GM06990 (cell line): ENCODE measurements around the gene TRH.

ENCODE experiments used
- DNase-seq: peaks from one replicate; pipeline ENCODE4 v3.0.0-alpha.2; 2011; ENCODE audit not compliant: insufficient read length; ENCODE audit errors: extremely low read depth
- H3K27me3 ChIP-seq: replicated peaks from 2 replicates; pipeline ENCODE4 v1.6.0; 2011; ENCODE audit warnings: low read length; ENCODE audit not compliant: control insufficient read depth, insufficient read depth
- H3K36me3 ChIP-seq: 2 replicates; pipeline ENCODE4 v1.5.1; 2011; ENCODE audit warnings: low read length; ENCODE audit not compliant: control insufficient read depth, insufficient read depth
- H3K4me3 ChIP-seq: replicated peaks from 2 replicates; pipeline ENCODE4 v1.5.1; 2011; ENCODE audit warnings: low read depth, mild to moderate bottlenecking, control low read depth, low read length
- CTCF ChIP-seq: IDR thresholded peaks from 2 replicates; pipeline ENCODE4 v1.5.1; 2011; ENCODE audit warnings: low read length, control low read depth, mild to moderate bottlenecking, inconsistent platforms; ENCODE audit not compliant: insufficient read depth, poor library complexity, severe bottlenecking

Gene TRH

GRCh38 chr3:129943020-129943419 is 31.5 kb upstream of the TRH start:
- no peak for DNase-seq
- Histone ChIP-seq H3K27me3 (no peaks in the 10 kb centered on the region; the same call in 1 of the 2 replicates), H3K36me3 (no peaks in the 10 kb centered on the region), H3K4me3 (no peak overlapping the region)
- TF ChIP-seq CTCF: no peak

GRCh38 chr3:129944709-129945108 is 29.8 kb upstream of the TRH start:
- DNase-seq: no peak
- H3K4me3 ChIP-seq: no peak overlapping the region
- H3K36me3 ChIP-seq: no peaks in the 10 kb centered on the region
- TF ChIP-seq CTCF: no peak
- H3K27me3 ChIP-seq: no peaks in the 10 kb centered on the region; the same call in 1 of the 2 replicates

GRCh38 chr3:129947538-129948240 is 26.8 kb upstream of the TRH start:
- no peak for DNase-seq
- Histone ChIP-seq H3K36me3 (no peaks in the 10 kb centered on the region), H3K27me3 (no peaks in the 10 kb centered on the region; the same call in 1 of the 2 replicates), H3K4me3 (no peak overlapping the region)
- TF ChIP-seq CTCF: no peak

- no peak for DNase-seq
- Histone ChIP-seq H3K4me3 (no peak overlapping the region), H3K36me3 (no peaks in the 10 kb centered on the region), H3K27me3 (no peaks in the 10 kb centered on the region; the same call in none of the 2 replicates)
- TF ChIP-seq CTCF: no peak
These were observed 24.0 kb upstream of the TRH start for GRCh38 chr3:129950318-129951046.

- no peak overlapping the region for H3K4me3 ChIP-seq
- H3K27me3 ChIP-seq: no peaks in the 10 kb centered on the region; the same call in none of the 2 replicates
- no peaks in the 10 kb centered on the region for H3K36me3 ChIP-seq
- no peak for TF ChIP-seq CTCF
- no peak for DNase-seq
These were observed 21.8 kb upstream of the TRH start for GRCh38 chr3:129952556-129953355.
